Myocyte (in vitro differentiated cells): ENCODE results near the gene FXYD7. TPM values are rescaled to one million over a fixed set of nuclear protein-coding genes. Genes with fewer than 3 reads are reported as not detected.
"Not testable (repeated sequence)": the region's sequence is repeated elsewhere in the genome, so short reads cannot be mapped to it uniquely, and the experiment has no call there.

ENCODE experiments used
- DNase-seq: peaks from one replicate; pipeline ENCODE4 v3.0.0-alpha.2; 2012; ENCODE audit warnings: low read depth
- total RNA-seq: library from RNA; depleted of rRNA; stranded (reverse); fragments of >200 nt; gene quantifications from 2 replicates; pipeline ENCODE4 v1.2.3, GENCODE V29; 2014

FXYD7 gene
- total RNA-seq, 1 donor from 2014 or later: not detected

DNA sequence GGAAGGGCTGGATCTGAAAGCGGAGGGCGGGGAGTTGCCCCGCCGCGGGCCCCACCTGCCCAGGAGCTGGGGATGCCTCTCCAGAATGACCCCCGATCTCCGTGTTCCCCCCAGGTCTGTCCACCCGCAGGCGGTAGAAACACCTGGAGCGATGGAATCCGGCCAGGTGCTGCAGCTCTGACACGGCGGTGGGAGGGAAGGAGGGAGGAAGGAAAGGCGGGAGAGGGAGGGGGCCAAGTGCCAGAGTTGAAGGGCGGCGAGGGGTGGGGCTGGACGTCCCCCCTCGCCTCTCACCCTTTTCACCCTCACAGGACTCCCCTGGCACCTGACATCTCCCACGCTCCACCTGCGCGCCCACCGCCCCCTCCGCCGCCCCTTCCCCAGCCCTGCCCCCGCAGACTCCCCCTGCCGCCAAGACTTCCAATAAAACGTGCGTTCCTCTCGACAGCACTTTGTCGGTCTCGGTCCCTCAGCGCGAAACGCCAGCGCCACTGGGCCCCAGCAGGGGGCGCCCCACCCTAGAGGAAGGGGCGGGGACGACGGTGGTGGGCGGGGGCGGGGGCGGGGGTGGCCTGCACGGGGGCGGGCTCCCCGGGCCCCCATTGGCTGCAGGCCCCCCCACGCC, 337 bp upstream of the FXYD7 start:
- no peak for DNase-seq

DNA sequence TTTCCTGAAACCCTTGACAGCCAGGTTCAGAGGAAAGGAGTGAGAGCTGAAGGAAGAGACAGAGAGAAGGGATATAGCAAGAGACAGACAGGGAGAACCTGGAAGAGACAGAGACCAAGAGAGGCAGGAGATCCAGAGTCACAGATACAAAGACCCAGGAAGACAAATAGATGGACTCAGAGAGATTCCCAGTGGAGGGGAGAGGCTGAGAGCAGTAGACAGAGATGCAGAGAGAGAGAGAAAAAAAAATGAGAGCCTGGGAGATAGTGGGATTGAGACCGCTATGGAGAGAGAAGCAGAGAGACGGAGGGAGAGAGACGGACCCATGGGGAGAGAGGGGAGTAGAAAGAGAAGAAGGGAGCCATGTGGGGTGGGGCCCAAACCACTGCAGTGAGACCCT, 763 bp downstream of the FXYD7 start:
- DNase-seq: no peak

DNA sequence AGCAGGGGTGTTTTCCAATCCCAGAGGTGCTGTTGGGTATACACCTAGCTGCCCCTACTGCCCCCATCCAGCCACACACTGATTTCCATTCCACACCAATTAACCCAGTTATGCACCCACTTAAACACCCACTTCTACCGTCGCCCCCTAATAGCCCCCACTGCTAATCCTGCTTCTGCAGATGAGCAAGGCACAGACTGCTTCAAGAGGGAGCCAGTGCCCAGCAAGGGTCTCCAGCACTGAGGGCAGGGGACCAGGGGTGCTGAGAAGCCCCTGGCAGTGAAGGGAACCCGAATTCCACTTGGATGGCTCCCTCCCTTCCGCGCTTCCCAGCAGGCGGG, 1.2 kb downstream of the FXYD7 start:
- no peak for DNase-seq

DNA sequence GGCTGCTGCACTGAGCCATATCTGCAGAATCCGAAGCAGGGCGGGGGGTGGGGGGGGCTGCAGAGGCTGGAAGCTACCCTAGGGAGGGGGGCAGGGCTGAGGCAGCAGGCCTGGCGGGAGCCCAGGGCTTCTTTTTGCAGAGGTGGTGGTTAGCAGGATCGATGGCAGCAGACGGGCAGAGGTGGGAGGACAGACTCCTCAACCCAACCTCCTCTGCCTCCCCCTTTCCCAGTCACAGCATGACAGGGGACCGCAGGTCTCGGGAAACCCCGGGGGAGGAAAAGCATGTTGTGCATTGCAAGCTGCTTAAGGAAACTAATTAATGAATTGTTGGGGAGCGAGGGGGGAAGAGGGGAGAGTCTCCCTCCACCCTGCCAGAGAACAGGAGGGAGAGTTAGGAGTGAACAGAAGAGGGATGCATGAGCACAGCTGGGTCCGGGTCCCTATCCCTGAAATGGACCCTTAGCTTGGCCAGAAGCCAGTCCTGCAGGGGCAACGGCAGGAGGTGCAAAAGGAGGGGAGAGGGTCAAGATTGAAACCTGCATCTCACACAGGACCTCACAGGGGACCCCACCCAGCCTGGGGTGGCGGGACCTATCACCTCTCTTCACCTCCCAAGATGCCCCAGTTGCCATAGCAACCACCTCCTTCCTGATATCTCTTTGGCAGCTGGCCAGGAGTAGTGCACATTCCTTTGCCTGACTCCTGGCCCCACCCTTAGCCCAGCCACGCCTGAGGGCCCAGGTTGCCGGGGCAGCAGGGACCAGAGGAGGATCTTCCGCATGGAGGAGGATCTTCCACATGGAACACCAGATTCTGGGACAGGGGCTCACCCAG, 1.8 kb downstream of the FXYD7 start:
- DNase-seq: no peak

DNA sequence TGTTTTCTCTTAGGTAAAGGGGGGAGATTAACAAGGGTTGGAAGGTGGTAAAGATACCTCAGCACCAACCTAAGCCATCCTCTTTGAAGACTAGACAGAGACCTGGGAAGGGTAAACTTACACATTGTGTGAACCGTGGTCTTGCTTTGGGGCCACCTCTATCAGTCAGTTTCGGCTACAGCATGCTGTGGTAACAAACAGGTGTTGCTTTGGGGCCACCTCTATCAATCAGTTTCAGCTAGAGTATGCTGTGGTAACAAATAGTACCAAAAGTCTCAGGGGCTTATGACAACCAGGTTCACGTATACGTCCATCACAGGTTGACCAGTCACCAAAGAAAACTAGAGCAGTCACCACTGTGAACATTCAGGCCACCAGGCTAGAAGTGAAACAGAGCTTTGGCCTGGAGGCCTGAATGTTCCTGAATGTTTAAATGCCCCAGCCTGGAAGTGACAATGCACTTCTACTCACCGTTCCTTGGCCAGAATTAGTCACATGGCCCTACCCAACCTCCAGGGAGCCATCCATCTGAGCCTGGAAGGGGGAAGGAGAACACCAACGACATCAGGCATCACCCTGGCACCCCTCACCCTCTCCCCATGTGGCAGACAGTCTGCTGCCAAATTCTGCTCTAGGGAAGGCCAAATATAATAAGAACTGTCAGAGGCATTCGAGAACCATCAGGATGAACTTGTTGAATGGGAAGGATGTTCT, 3.8 kb downstream of the FXYD7 start:
- DNase-seq: no peak

DNA sequence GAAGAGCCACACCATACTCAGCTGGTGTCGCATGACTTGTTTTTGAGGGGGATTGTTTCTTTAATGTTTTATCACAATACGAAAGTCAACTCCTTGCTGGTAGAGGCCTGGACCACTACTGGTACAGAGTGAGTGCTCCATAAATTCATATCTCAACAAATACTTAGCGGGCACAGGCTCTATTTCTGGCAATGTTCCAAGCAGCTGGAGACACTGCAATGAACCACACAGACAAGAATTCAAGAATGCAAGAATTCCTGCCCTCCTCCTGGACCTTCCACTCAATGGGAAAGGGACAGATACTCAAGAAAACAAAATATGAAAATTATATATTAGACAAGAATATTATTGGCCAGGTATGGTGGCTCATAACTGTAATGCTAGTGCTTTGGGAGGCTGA, 6.4 kb downstream of the FXYD7 start:
- peak; percentile 48 for DNase-seq

DNA sequence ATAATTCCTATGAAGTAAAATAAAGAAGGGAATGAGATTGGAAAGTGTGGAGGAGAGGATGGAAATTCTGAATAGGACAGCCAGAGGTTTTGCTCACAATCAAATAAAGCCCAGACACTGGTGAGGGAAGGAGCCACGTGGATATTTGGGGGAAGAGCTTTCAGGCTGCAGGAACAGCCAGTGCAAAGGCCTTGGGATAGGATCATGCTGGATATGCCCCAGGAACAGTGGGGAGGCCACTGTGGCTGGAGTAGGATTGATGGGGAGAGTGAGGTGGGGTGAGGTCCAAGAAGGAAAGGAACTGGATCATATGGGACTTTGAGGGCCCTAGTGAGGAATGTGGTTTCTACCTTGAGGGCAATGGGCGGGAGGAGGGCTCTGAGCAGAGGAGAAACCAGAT, 7.4 kb downstream of the FXYD7 start:
- no peak for DNase-seq

DNA sequence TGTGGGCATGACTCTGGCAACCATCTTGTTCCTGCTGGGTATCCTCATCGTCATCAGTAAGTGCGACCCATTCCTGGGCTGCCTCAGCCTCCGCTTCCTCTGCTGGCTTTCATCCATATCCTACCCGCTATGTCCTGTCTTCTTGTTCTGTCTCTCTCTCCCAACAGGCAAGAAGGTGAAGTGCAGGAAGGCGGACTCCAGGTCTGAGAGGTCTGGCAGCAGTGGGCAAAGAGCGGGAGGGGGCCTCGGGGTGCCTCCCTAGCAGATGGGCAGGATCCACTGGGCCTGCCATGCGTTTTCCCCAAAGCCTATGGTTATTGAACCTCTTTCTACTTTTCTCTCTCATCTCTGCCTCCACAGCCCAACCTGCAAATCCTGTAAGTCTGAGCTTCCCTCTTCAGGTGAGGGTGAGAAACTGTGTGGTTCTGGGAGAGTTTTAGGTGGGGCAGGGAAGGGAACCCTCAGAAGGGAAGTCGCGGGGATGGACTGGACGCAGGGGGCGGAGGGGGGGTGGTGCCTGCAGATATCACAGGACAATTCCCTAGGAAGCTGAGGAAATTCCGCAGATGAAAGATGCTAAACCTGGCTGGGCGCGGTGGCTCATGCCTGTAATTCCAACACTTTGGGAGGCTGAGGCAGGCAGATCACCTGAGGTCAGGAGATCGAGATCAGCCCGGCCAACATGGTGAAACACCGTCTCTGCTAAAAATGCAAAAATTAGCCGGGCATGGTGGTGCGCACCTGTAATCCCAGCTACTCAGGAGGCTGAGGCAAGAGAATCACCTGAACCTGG, 8.4 kb downstream of the FXYD7 start:
- DNase-seq: no peak

DNA sequence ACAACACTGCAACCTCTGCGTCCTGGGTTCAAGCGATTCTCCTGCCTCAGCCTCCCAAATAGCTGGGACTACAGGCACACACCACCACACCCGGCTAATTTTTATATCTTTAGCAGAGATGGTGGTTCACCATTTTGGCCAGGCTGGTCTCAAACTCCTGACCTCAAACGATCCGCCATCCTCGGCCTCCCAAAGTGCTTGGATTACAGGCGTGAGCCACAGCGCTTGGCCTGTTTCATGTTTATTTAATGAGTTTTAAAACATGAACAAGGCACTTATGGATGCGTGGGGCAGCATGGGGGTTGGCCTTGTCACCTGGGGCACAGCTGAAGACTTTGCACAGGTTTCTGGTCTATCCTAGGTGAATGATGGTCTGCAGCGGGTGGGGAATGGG, 10.1 kb downstream of the FXYD7 start:
- DNase-seq: not testable (repeated sequence)

DNA sequence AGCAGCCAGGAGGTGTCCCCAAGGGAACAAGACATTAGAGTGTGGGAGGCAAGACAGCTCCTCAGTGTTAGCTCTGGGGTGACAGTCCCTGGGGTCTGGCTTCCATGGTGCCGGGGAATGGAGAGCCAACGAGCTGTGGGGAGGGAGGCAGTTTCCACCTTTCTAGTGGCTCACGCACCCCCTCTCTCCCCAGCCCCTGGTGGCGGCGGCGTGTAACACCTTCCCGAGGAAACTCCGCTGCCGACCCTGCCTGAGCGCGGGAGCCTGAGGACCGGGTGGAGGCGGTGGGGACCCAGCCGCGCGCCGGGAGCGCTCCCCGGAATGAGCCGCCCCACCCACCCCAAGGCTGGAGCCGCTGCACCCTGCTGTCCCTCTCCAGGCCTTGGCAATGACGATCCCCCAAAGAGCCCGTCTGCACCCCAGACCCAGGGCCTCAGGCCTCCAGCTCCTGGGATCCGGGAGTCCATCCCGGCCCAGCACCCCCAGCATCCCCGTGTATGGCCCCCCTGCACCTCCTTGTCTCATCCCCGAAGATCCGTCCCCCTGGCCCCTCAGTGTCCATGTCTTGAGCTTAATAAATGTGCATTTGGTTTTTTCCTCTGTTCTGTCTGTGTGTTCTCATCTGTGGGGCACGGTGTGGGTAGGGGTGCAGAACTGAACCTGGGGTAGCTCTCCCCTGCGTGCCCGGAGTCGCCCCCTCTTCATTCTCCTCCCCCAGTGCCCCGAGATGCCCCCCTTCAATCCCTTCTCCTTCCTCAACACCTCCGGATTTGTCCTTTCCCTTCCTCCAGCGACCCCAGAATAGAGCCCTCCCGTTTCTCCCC, 10.9 kb downstream of the FXYD7 start:
- DNase-seq: no peak

DNA sequence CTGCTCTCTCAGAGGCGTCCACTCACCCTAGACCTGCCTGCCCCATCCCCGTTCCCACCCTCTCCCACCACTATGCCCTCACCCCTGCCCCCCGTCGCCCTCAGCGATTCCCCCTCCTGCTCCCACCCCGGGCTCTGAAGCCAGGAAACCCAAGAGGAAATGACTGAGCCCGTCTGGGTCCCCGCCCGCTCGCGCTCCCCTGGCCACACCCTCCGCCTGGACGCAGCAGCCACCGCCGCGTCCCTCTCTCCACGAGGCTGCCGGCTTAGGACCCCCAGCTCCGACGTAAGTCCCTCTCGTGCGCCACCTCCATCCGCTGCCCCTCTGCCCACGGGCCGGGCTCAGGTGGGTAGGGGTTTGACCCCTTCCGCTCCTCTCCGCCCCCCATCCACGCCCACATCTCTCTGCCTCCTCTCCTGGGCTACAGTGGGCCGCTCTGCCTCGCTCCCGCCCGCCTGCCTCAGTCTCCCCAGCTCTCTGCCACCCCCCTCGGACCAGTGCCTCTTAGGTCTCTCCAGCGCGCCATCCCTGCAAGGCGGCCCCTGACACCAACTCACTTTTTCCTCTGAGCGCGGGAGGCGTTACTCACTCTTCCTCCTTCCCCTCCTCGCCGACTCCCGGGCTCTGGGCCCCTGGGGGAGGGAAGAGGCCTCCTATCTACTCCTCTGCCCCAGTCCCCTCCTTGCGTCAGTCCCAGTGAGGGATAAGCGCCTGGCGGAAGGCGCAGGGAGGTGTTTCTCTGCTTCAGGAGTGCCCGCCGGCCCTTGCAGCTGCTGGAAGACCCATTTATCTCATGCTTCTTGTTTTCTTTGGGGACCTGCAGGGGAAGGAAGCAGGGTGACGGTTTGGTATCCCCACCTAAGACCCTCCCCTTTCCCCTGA, 11.7 kb downstream of the FXYD7 start, which contains the start of gene FXYD5:
FXYD5 (plus strand) TSS at position 211 of the 882 bp plus-strand sequence. CDS start 816 bp downstream, outside the sequence.
- DNase-seq: no peak

DNA sequence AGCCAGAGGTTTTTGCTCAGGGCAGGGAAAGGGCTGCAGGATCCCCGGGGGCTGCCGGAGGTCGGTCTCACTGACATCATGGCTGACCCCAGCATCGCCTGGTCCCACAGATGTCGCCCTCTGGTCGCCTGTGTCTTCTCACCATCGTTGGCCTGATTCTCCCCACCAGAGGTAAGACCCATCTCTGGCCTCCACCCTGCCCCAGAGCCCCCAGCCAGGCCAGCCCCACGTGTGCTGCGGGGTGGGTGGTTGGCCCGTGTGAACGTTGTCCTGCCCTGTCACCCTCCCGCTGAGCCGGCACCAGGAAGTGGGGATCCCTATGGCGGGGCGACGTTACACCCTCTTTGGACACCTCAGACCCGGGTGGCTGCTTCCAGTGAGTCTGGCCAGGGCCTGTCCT, 12.4 kb downstream of the FXYD7 start:
- DNase-seq: no peak

DNA sequence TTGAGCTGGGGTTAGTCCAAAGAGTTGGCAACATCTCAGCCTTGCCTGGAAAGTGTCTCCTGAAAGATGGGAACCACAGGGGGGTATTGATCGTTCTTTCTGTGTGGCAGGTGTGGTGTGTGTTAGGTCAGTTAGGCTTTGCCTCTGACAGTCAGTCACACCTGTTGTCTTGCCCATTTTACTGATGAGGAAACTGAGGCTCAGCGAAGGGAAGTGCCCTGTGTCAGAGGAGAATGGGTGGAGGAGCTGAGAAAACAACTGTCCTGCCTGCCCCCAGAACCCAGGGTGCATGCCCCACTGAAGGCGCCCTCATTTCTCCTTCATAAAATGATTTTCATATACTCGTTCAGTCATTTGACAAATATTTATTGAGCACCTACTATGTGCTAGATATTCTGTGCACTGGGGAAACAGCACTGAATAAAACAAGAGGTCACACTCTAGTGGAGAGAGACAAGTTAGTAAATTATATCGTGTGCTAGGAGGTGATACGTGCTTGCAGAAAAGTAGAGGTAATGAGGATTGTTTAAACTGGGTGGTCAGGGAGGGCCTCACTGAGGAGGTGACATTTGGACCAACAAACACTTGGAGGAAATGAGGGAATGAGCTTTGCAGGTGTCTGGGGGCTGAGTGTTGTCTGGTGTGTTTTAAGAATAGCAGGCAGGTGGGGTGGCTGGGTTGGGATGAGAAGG, 13.1 kb downstream of the FXYD7 start:
- DNase-seq: no peak

DNA sequence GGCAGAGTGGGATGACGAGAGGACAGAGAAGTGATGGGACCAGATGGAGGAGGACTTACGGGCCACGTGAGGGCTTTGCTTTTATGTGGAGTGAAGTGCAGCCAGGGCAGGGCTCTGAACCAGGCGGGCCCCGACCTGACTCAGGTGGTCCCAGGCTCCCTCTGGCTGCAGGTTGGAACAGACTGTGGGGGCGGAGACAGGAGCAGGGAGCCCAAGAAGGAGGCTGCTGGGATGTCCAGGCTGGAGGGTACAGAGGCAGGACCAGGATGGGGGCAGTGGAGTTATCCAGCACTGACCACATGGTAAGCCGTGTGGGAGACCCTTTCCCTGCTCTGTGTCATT, 13.6 kb downstream of the FXYD7 start:
- DNase-seq: no peak

DNA sequence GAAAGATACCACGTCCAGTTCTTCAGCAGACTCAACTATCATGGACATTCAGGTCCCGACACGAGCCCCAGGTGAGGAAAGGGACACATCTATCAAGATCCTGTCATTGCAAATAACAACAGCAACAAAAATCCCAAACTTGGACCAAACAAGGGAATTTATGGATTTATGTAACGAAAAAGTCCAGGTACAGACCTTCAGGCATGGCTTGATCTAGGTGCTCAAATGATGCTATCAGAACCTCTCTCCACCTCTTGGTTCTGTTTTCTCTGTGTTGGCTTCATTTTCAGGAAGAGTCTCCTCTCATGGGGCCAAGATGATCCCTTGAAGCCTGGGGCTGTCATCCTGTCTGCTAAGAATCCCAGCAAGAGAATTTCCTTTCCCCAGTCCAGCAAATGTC, 14.4 kb downstream of the FXYD7 start:
- DNase-seq: no peak

DNA sequence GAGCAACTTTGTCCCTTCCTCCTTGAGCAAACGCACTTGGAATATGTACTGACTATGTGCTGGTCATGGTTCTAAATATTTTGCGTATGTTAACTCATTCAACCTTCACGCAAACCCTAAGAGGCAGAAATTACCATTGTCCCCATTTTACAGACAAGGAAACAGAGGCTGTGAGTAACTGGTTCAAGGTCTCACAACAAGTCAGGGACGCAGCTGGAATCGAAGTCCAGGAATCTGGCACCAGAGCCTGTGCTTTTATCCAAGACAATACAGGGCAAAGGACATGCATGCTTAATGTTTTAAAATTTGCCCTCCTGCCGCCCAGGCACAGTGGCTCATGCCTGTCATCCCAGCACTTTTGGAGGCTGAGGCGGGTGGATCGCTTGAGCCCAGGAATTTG, 16.6 kb downstream of the FXYD7 start:
- no peak for DNase-seq

DNA sequence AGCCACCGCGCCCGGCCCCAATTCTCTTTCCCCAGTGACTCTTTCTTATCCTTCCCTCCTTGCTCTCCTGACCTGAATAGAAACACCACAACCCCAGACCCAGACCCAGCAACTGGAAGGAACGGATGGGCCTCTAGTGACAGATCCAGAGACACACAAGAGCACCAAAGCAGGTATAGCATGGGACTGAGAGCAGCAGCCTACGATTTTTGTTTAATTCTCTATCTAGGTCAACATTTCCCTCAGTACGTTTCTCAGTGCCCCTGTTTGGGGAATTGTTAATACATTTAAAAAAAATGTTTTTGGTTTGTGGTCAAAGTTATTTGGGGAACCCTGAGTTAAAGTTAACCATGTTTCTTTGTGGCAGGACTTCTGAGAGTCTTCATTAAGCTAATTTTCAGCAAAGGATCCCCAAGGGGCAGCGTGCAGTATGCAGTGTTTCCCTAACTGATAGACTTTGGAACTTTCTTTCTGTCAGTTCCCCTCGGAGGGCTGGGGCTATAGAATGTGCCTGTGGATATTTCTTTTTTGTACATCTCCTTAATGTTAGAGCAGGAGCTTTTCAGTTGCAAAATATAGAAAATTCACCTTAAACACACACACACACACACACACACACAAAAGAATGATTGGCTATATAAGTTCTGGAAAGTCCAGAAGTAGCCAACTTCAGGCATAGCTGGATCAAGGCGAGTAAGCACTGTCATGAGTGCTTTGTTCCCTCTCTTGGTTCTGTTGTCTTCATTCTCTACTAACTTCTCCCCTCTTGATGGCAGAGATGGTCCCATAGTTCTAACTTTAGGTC, 17.8 kb downstream of the FXYD7 start:
- no peak for DNase-seq

DNA sequence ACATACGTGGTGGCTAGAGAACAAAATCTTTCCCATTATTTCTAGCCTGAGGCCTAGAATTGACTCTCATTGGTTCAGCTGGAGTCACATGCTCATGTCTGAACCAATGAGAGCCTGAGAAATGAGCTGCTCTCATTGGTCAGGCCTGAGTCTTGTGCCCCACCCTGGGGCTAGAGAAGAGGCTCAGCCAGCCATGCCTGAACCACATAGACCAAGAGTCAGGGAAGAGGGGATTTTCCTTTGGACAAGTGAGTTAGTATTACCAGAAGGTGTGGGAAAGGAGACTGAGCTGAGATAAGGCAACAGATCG, 18.3 kb downstream of the FXYD7 start:
- DNase-seq: no peak
